ENCODE data around the gene ACSL4. TPM values are rescaled to one million over a fixed set of nuclear protein-coding genes. Genes with fewer than 3 reads are reported as not detected.
A peak's percentile ranks its signal among the peaks of the same experiment; 100 is the strongest.

Gene ACSL4
- 10 to 100 TPM; 44.0 to 64.5 TPM for total RNA-seq

DNA sequence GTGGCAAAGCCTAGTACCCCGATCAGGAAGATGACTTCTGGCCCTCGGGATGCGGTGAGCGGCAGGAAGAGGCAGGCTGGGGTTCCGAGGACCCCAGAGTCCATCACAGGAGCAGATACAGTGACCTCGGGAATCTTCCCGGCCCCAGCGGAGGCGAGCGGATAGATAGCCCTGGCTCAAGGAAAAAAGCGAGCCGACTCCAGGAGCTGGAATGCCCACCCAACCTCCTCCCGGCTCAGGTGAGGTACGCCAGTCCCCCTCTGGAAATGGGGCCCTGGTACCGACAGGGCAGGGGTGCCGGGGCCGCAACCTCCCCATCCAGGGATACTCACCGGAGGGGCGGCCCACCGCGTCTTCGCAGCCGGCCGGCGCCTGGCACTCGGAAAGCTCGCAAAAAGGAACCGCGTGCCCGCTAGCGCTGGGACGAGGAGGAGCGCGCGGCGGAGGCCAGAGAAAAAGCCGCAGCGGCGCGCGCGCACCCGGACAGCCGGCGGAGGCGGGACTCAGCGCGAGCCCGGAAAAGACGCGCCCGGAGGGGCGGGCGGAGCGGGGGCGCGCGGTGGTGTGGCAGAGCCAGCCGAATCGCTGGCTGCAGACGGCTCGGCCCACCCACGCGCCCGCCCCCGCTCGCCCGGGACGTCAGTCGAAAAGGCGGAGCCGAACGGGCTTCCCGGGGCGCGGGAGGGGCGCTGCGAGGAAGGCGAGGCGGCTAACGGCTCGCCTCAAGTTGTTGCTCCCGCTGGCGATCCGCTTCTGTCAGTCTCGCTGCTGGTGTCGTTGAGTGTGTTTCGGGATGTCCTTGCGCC lies at the start of gene ACSL4:
ACSL4 (minus strand) TSS at position 451 of the 806 bp plus-strand sequence. CDS start 49,894 bp downstream, outside the sequence.
- ChIA-PET CTCF (interaction anchor here (1.0 kb wide), 1 partner anchor 20 kb away, joined by 4 read pairs; no protein-coding TSS in a partner anchor), POLR2A (interaction anchor here (0.8 kb wide), 2 partner anchors 48 to 108 kb away, joined by 4 to 5 read pairs; no protein-coding TSS in a partner anchor)
- Mint-ChIP-seq H3K4me1 (peaks cover 22% of the 10 kb centered on the region), H3K4me3 (peak within 1 kb of the TSS; percentile 82), H3K27me3 (no peaks in the 10 kb centered on the region), H3K27ac (peak within 1 kb of the TSS; percentile 99), H3K36me3 (ENCODE audit: low read depth) (peaks cover 16% of the 10 kb centered on the region), H3K9me3 (ENCODE audit: low read depth) (no peaks in the 10 kb centered on the region)
- intact Hi-C loops (cut with DNase I, micrococcal nuclease) = loop anchor here (1.0 to 5.0 kb wide), 10 partner anchors 24 to 585 kb away; partner anchors contain the start of genes AMMECR1 (in 1 of the 2) and NXT2 (in 1 of the 2)
- ATAC-seq = peak; percentile 77
- peak; percentile 91 for DNase-seq

DNA sequence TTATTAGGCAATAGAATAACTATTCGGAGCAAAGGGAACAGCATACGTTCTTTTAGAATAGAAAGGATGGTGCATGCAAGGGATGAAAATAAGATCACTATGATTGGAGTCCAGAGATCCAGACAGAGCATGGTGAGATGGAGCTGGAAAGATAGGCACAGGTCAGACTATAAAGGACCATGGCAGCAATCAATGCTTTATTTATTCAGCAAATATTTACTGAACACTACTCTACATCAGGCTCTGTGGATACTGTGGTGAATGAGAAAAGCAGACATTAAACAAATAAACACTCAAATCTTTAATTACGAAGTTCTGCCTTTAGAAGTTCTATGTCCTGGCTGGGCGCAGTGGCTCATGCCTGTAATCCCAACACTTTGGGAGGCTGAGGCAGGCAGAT lies 44.7 kb upstream of the ACSL4 start:
- POLR2A ChIA-PET = no interaction called here

GRCh38 chrX:109776986-109777385 lies 43.9 kb upstream of the ACSL4 start:
- intact Hi-C loops (cut with DNase I, micrococcal nuclease) = no loop called here
- H3K27ac Mint-ChIP-seq = no peak overlapping the region
- H3K36me3 Mint-ChIP-seq (ENCODE audit: low read depth) = no peaks in the 10 kb centered on the region
- DNase-seq (no peak), ATAC-seq (no peak)
- H3K4me1 Mint-ChIP-seq = peaks cover 2% of the 10 kb centered on the region
- ChIA-PET POLR2A (no interaction called here), CTCF (no interaction called here)
- H3K27me3 Mint-ChIP-seq = no peaks in the 10 kb centered on the region
- H3K4me3 Mint-ChIP-seq = no peak overlapping the region
- H3K9me3 Mint-ChIP-seq (ENCODE audit: low read depth) = no peaks in the 10 kb centered on the region

More for the DNA sequence above, 44.7 kb upstream of the ACSL4 start:
- ATAC-seq (no peak), DNase-seq (no peak)
- CTCF ChIA-PET = no interaction called here
- Mint-ChIP-seq H3K9me3 (ENCODE audit: low read depth) (no peaks in the 10 kb centered on the region), H3K36me3 (ENCODE audit: low read depth) (no peaks in the 10 kb centered on the region), H3K4me1 (peaks cover 5% of the 10 kb centered on the region), H3K27me3 (no peaks in the 10 kb centered on the region), H3K4me3 (no peak overlapping the region), H3K27ac (no peak overlapping the region)
- intact Hi-C loops (cut with DNase I, micrococcal nuclease) = no loop called here

DNA sequence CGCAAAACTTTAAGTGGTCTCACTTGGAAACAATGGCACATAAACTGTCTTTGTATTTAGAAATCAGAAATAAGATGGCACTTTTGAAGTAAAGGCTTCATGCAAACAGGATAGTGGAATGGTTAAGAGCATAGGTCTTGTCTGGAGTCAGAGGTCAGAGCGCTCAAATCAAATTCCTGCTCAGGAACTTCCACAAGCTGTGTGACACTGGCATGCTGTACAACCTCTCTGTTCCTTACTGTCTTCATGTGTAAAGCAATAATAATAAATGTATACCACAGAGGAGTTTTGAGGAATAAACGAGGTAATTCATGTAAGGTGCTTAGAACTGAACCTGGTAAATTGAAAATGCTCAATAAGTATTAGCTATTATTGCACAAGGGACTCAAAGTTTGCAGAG lies 43.4 kb upstream of the ACSL4 start:
- no peak for ATAC-seq
- Mint-ChIP-seq H3K9me3 (ENCODE audit: low read depth) (no peaks in the 10 kb centered on the region), H3K27me3 (no peaks in the 10 kb centered on the region), H3K4me3 (no peak overlapping the region), H3K27ac (no peak overlapping the region), H3K4me1 (peaks cover 2% of the 10 kb centered on the region), H3K36me3 (ENCODE audit: low read depth) (no peaks in the 10 kb centered on the region)
- ChIA-PET POLR2A (no interaction called here), CTCF (interaction anchor here (0.6 kb wide), 1 partner anchor 258 kb away, joined by 3 read pairs; no protein-coding TSS in a partner anchor)
- intact Hi-C loops (cut with DNase I, micrococcal nuclease) = no loop called here
- DNase-seq = no peak

- Mint-ChIP-seq H3K27ac (no peak overlapping the region), H3K27me3 (no peaks in the 10 kb centered on the region), H3K9me3 (ENCODE audit: low read depth) (no peaks in the 10 kb centered on the region), H3K36me3 (ENCODE audit: low read depth) (no peaks in the 10 kb centered on the region), H3K4me3 (no peak overlapping the region), H3K4me1 (no peaks in the 10 kb centered on the region)
- intact Hi-C loops (cut with DNase I, micrococcal nuclease) = no loop called here
- POLR2A ChIA-PET = no interaction called here
- no peak for DNase-seq
- CTCF ChIA-PET = no interaction called here
- ATAC-seq = no peak
Observed at GRCh38 chrX:109775386-109775785, 42.3 kb upstream of the ACSL4 start.

DNA sequence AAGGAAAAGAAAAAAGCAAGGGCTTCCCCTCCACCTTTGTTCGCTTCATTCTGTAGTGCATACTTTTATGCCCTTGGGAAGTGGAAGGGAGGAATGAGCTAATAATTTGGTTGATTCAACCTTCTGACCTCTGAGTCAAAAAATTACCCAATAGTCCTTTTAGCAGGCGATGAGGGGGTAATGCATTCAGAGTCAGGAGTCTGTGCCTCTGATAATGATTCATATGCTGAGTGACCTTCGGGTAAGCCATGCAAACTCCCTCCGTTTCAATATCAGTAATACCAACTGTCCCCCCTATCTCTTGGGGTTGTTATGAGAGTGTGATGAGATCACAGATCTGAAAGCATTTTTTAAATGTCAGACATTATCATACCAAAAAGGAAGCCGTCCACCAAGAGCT lies 41.6 kb upstream of the ACSL4 start:
- no peaks in the 10 kb centered on the region for H3K4me1 Mint-ChIP-seq
- H3K27me3 Mint-ChIP-seq = no peaks in the 10 kb centered on the region
- H3K36me3 Mint-ChIP-seq (ENCODE audit: low read depth) = no peaks in the 10 kb centered on the region
- H3K27ac Mint-ChIP-seq = no peak overlapping the region
- intact Hi-C loops (cut with DNase I, micrococcal nuclease) = no loop called here
- CTCF ChIA-PET = interaction anchor here (0.7 kb wide), 1 partner anchor 357 kb away, joined by 3 read pairs; no protein-coding TSS in a partner anchor
- POLR2A ChIA-PET = no interaction called here
- H3K4me3 Mint-ChIP-seq = no peak overlapping the region
- DNase-seq = no peak
- peak; percentile 42 for ATAC-seq
- no peaks in the 10 kb centered on the region for H3K9me3 Mint-ChIP-seq (ENCODE audit: low read depth)

DNA sequence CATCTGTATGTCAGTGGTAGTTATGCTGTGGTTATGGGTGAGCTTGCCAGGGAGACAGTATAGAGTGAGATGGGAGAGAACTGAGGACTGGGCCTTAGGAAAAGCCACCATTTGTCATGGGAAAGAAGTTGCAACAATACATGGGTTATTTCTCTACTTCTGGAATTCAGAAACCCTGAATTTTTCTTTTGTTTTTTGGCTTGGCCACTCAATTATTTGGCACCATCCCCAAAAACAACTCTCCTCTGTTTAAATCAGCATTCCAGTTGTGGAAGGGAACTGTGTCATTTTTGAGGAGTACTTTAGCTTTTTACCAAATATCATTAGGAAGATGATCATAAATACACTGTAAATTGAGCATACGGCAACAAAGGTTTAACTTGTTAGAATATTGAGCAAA lies 41.1 kb upstream of the ACSL4 start:
- Mint-ChIP-seq H3K27ac (no peak overlapping the region), H3K27me3 (no peaks in the 10 kb centered on the region), H3K36me3 (ENCODE audit: low read depth) (no peaks in the 10 kb centered on the region), H3K9me3 (ENCODE audit: low read depth) (no peaks in the 10 kb centered on the region), H3K4me3 (no peak overlapping the region), H3K4me1 (no peaks in the 10 kb centered on the region)
- DNase-seq (no peak), ATAC-seq (no peak)
- POLR2A ChIA-PET = no interaction called here
- CTCF ChIA-PET = interaction anchor here (0.7 kb wide), 1 partner anchor 358 kb away, joined by 3 read pairs; no protein-coding TSS in a partner anchor
- intact Hi-C loops (cut with DNase I, micrococcal nuclease) = no loop called here

- no peak for ATAC-seq
- Mint-ChIP-seq H3K36me3 (ENCODE audit: low read depth) (no peaks in the 10 kb centered on the region), H3K27ac (no peak overlapping the region), H3K9me3 (ENCODE audit: low read depth) (no peaks in the 10 kb centered on the region), H3K4me3 (no peak overlapping the region), H3K4me1 (no peaks in the 10 kb centered on the region), H3K27me3 (no peaks in the 10 kb centered on the region)
- CTCF ChIA-PET = no interaction called here
- POLR2A ChIA-PET = no interaction called here
- intact Hi-C loops (cut with DNase I, micrococcal nuclease) = no loop called here
- DNase-seq = no peak
Observed at GRCh38 chrX:109773374-109773773, 40.3 kb upstream of the ACSL4 start.

GRCh38 chrX:109770780-109771179 lies 37.7 kb upstream of the ACSL4 start:
- no peak for ATAC-seq
- peaks cover 2% of the 10 kb centered on the region for H3K9me3 Mint-ChIP-seq (ENCODE audit: low read depth)
- DNase-seq = no peak
- no peak overlapping the region for H3K4me3 Mint-ChIP-seq
- no peak overlapping the region for H3K27ac Mint-ChIP-seq
- ChIA-PET CTCF (no interaction called here), POLR2A (no interaction called here)
- intact Hi-C loops (cut with DNase I, micrococcal nuclease) = no loop called here
- no peaks in the 10 kb centered on the region for H3K36me3 Mint-ChIP-seq (ENCODE audit: low read depth)
- no peaks in the 10 kb centered on the region for H3K27me3 Mint-ChIP-seq
- no peaks in the 10 kb centered on the region for H3K4me1 Mint-ChIP-seq

DNA sequence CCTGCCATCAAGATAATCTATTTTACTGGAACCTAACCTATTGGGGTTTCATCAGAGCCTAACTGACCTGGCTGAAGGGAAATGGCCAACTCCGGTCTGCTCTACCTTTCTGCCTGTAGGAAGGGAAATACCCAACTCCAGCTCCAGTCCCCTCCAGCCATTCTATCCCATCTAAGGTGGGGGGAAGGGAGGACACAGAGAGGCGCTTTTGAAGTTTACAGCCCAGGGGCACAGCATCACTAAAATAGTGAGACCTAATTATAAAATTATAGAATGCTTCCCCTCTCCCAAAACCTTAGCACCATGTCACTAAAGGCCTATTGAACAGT lies 27.8 kb upstream of the ACSL4 start:
- ATAC-seq = no peak
- Mint-ChIP-seq H3K27me3 (no peaks in the 10 kb centered on the region), H3K4me3 (no peak overlapping the region), H3K9me3 (ENCODE audit: low read depth) (no peaks in the 10 kb centered on the region), H3K4me1 (peaks cover 4% of the 10 kb centered on the region), H3K27ac (no peak overlapping the region), H3K36me3 (ENCODE audit: low read depth) (no peaks in the 10 kb centered on the region)
- intact Hi-C loops (cut with DNase I, micrococcal nuclease) = no loop called here
- no peak for DNase-seq
- POLR2A ChIA-PET = no interaction called here
- CTCF ChIA-PET = no interaction called here

DNA sequence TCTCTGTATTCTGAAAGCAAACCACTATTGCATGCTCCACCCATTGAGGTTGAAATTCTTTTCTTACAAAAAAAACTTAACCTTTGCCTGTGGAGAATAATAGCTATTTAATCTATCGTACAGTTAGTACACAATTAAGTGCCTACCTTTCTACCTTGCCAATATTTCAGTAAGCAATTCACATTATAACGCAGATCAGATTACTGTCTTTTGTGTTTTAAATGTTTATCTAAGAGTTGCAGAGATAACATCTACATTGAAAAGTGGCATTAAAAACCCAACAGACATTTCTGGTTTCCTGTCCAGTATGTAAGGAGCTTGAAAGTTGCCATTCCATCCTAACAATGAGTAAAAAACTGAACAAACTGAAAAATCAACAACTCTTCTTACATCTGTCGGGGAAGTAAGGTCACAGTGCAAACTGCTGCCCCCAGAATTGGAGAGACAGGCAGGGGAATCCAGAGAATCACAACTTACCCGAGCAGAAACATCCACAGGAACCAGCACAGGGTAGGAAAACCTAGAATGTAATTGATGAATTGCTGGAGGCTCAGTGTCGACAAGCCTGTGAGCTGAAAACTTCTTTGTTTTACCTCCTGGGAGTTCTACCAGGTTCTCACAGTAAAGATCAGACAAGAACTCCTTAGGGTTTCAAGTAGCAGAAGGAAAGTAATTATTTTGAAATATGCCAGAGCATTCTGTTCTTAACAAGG lies 27.3 kb upstream of the ACSL4 start:
- ChIA-PET POLR2A (no interaction called here), CTCF (interaction anchor here (1.1 kb wide), 1 partner anchor 96 kb away, joined by 3 read pairs; no protein-coding TSS in a partner anchor)
- H3K4me1 Mint-ChIP-seq = peaks cover 4% of the 10 kb centered on the region
- H3K9me3 Mint-ChIP-seq (ENCODE audit: low read depth) = no peaks in the 10 kb centered on the region
- no peaks in the 10 kb centered on the region for H3K36me3 Mint-ChIP-seq (ENCODE audit: low read depth)
- H3K27me3 Mint-ChIP-seq = no peaks in the 10 kb centered on the region
- DNase-seq = no peak
- intact Hi-C loops (cut with DNase I, micrococcal nuclease) = no loop called here
- no peak for ATAC-seq
- H3K4me3 Mint-ChIP-seq = no peak overlapping the region
- H3K27ac Mint-ChIP-seq = no peak overlapping the region

DNA sequence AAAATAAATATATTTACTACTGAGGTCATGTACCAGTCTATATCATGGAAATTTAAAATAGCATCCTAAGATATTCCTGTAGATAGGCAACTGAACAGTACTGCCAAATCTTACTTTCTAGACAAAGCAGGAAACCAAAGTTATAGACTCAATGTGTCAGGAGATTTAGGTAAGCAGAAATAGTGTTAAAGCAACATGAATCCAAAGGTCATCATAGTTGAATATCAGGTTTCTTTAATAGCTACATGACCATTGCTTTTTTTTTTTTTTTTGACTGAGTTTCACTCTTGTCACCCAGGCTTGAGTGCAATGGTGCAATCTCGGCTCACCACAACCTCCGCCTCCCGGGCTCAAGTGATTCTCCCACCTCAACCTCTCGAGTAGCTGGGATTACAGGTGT lies 20.2 kb upstream of the ACSL4 start:
- no peak for ATAC-seq
- H3K27ac Mint-ChIP-seq = no peak overlapping the region
- H3K9me3 Mint-ChIP-seq (ENCODE audit: low read depth) = peaks cover 4% of the 10 kb centered on the region
- H3K27me3 Mint-ChIP-seq = no peaks in the 10 kb centered on the region
- no peaks in the 10 kb centered on the region for H3K4me1 Mint-ChIP-seq
- POLR2A ChIA-PET = no interaction called here
- H3K36me3 Mint-ChIP-seq (ENCODE audit: low read depth) = no peaks in the 10 kb centered on the region
- DNase-seq = no peak
- H3K4me3 Mint-ChIP-seq = no peak overlapping the region
- intact Hi-C loops (cut with DNase I, micrococcal nuclease) = no loop called here
- CTCF ChIA-PET = no interaction called here

All from activated CD4-positive, alpha-beta T cell treated with anti-CD3 and anti-CD28 coated beads for 36 hours (primary cell).